NCI-H128 (cell line): ENCODE results near the gene PLEKHM1.
"Not testable (repeated sequence)": the region's sequence is repeated elsewhere in the genome, so short reads cannot be mapped to it uniquely, and the experiment has no call there.

Experiments used
- DNase-seq: peaks from one replicate; lab custom pipeline; 2025; ENCODE audit not compliant: unreplicated experiment; lab: John Stamatoyannopoulos, UW

PLEKHM1 gene

DNA sequence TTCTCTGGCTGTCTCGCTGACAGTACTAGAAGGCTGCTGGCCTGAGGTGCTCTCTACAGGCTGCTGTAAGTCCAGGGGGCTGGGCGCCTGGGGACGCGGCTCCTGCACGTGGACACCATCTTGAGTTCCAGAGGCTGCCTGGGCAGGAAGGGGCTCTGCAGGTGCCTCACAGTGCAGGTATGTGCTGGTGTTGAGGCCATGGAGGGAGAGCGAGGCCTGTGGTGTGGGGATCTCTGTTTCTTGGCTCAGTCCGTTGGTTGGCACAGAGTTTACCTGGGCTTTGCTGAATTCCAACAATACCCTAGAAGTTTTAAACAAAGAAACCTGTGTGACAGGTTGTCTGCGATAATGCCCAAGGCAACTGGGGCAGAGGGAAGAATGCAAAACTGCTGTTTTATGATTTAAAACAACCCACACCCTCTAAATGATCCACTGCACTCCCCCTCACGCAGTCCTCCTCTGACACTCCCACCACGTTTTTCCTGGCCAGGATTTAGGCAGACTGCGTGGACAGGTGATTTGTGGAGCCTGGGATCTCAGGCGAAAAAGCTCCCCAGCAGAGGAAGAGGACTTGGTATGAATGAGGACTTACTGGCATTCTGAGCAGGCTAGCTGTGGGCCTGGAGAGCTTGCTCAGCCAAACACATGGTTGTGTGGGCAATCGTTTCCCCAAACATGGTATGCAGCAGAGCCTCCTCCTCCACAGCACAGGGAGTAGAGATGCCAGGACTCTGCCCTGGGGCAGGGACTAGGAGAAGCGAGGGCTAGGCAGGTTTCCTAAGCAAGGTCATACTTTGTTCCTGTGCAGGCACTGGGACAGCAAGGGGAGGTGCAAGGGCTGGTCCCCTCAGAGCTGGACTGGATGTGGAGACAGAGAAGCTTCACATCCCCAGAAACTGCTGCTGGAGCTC, 22.0 kb downstream of the PLEKHM1 start:
- DNase-seq = not testable (repeated sequence)

DNA sequence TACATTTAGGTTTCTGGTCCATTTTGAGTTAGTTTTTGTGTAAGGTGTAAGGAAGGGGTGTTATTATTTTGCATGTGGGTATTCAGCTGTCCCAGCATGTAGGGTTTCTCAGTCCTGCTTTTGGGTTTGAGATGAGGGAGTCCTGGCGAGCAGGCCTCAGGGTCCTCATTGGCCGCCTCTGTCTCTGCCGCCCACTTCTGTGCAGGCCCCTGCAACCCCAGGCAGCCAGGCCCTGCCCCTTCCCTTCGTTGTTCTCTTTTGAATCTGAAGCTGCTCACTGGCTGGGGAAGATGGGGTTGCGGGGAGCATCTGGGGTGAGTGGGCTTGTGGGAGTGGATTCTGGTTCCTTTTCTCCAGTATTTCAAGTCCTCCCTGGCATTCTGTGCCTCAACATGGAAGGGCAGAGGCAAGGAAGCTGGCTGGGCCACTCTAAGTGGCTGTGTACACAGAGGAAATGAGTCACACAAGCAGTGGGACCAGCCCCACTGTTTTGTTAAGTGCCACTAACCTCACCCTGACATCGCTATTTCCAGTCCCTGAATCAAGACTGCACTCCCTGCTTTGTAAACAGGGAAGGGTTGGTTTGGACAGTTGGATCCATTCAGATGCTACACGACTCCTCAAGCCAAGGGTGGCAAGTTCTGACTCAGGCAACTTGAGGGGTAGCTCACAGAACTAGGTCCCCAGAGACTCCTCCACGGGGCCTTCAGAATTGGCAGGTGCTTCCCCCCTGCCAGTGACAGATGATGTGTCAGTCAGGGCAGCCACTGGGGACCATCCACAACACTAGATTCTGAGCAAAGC, 28.8 kb downstream of the PLEKHM1 start:
- DNase-seq = not testable (repeated sequence)

DNA sequence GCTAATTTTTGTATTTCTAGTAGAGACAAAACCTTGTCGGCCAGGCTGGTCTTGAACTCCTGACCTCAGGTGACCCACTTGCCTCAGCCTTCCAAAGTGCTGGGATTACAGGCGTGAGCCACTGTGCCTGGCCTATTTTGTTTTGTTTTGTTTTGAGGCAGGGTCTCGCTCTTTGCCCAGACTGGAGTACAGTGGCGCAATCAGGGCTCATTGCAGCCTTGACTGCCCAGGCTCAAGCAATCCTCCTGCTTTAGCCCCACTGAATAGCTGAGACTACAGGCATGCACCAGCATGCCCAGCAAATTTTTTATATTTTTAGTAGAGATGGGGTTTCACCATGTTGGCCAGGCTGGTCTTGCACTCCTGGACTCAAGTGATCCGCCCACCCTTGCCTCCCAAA, 30.1 kb downstream of the PLEKHM1 start:
- DNase-seq = not testable (repeated sequence)

DNA sequence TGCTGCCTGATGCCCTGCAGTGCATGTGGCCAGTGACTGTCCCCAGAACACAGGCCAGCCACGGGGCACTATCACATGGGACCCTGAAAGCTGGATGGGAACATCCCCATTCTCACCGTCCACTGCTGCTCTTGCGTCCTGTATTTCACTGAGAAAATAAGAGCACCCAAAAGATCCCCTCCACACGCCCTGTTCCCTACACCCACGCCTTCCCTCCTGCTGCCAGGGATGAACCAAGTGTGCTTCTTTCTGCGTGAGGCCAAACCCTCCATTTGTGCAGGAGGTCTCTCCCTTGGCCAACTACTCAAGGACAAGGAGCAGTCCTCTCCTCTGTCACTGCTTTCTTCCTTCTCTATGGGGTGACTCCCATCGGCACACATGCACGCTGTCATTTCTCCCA, 36.2 kb downstream of the PLEKHM1 start:
- DNase-seq = not testable (repeated sequence)

DNA sequence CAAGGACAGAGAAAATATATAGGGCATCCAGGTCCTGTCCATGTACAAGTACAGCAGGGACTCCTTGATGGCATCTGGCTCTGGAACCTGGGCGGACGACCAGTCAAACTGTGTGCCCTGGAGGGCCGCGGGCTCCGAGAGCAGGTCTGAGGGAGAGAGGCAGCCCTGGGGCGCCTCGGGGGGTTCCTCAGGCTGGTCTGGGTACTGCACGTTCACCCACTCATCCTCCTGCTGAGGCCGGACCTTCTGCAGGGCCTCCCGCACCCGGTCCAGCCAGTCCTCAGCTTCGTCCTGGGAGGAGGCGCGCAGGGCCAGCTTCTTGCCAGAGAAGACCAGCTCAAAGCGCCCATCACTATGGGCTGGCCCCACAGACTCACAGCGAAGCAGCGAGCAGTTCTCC, 36.8 kb downstream of the PLEKHM1 start:
- not testable (repeated sequence) for DNase-seq

DNA sequence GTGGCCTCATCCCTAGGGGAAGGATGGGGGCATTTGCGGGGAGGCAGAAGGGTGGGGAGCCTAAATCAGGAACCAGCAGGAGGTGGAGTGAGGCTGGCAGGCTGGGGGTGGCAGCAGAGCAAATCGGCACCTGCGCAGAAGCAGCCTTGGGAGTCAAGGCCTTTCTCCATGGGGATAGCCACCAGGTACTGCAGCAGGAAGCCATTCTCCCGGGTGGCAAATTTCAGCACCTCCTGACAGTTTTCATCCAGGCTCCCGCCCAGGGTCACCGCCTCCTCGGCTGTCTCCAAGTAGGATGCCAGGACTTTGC, 37.3 kb downstream of the PLEKHM1 start:
- DNase-seq = not testable (repeated sequence)

DNA sequence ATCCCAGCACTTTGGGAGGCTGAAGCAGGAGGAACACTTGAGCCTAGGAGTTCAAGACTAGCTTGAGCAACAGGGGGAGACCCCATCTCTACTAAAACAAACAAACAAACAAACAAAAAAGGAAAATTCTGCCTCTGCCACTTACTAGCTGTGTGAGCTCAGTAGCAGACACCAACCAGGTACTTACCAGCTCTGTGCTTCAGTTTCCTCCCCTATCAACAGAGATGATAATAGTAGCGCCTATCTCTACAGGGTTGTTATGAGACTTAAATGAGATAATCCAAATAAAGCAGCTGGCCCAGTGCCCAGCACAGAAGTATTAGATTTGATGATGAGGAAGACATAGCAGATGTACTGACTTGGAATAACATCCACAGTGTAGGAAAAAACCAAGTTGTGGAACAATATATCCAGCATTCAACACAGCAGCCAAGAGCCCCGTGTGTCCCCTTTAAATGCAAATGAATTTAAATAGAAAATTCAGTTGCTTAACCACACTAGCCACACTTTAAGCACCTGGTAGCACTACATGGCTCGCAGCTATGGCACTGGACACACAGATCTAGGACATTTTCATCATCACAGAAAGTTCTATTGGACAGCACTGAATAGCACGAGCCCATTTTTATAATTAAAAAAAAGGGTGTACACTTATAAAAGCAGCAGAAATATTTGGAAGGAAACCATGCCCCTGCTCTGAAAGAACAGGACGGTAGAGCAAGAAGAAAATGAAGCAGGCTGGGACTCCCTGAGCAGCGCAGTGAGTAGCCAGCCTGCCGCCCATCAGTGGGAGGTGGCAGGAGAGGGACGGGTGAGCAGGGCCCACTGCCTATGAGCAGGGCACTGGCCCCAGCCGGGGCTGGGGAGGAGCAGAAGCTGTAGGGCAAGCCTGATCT, 37.9 kb downstream of the PLEKHM1 start:
- not testable (repeated sequence) for DNase-seq

DNA sequence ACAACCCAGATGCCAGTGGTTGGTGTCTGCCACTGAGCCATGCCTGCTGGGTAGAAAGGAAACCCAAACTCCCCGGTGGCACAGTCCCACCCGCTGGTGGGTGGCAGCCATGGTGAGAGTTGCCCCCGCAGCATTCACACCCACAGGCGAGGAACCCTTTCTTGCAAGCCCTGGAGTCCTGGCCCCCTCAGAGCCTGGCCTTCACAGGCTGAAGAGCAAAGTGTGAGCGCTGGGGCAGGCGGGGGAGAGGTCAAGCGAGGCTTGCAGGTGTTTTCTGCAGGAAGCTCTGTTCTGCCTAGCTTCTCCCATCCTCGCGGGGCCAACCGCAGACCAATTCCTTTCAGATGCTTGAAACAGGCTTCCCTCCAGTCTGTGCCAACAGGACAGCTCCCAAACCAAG, 38.9 kb downstream of the PLEKHM1 start:
- DNase-seq = not testable (repeated sequence)

DNA sequence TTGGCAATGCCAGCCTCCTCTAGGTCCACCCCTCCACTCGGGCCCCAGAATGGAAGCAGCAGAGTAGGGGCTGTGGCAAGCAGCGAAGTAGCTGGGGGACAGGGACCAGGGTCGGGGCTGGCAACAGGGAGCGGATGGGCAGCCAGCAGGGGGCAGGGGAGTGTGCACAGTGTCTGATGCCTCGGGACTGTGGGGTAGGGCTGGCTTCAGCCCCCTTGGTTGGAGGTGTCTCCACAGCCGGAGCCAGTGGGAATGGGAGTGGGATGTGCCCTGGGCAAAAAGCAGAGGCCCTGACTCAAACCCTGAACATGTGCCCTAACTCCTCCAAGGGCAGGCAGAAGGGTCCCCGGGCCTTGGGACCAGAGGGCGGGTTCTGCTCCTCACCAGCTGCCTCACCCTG, 39.4 kb downstream of the PLEKHM1 start:
- DNase-seq = no peak

DNA sequence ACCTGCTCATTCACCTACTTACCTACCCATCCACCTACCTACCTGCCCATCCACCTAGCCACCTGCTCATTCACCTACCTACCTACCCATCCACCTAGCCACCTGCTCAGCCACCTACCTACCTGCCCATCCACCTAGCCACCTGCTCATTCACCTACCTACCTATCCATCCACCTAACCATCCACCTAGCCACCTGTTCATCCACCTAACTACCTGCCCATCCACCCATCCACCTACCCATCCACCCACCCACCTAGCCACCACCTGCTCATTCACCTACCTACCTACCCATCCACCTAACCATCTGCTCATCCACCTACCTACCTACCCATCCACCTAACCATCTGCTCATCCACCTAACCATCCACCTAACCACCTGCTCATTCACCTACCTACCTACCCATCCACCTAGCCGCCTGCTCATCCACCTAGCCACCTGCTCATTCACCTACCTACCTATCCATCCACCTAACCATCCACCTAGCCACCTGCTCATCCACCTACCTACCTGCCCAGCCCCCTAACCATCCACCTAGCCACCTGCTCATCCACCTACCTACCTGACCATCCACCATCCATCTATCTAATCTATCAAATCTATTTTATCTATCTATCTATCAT, 40.7 kb downstream of the PLEKHM1 start:
- DNase-seq = not testable (repeated sequence)

DNA sequence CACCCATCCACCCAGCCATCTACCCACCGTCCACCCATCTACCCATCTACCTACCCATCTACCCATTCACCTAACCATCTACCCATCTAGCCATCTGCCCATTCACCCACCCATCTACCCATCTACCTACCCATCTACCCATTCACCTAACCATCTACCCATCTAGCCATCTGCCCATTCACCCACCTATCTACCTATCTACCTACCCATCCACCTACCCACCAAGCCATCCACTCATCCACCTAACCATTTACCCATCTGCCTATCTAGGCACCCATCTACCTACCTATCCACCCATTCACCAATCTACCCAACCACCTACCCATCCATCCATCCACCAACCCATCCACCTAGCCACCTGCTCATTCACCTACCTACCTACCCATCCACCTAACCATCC, 41.3 kb downstream of the PLEKHM1 start:
- DNase-seq = not testable (repeated sequence)

DNA sequence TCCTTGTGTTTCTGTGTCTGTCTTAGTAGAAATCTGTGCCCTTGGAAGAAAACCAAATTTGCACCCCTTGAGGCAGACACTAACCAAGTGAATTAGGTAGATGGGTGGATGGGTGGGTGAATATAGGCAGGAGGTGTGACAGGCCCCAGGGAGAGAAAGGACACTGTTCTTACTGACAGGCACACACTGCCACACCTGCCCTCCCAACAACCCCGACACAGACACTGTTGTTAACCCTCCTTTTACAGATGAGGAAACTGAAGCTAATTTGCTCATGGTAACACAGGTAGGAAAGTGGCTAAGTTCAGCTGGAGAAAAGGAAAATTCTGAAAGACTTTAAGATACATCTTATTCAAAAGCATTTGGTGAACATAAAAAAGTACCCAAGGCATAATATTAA, 42.0 kb downstream of the PLEKHM1 start:
- DNase-seq = not testable (repeated sequence)

DNA sequence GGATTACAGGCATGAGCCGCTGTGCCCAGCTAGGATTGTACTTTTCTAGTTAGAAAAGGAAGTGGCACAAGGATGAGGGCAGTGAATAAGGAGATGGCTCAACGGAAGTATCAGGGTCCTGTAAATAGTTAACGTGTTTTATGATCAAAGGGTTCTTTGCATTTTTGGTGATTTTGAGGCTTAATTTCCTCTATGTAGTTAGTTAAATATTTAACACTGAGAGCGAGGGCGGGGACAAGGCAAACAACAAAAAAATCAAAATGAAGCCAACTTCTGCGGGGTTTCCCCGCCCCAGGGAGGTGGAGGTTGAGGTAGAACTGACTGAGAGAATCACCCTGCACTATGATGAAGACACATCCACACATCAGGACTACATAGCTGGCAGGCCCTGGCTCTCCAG, 42.5 kb downstream of the PLEKHM1 start:
- DNase-seq = not testable (repeated sequence)

DNA sequence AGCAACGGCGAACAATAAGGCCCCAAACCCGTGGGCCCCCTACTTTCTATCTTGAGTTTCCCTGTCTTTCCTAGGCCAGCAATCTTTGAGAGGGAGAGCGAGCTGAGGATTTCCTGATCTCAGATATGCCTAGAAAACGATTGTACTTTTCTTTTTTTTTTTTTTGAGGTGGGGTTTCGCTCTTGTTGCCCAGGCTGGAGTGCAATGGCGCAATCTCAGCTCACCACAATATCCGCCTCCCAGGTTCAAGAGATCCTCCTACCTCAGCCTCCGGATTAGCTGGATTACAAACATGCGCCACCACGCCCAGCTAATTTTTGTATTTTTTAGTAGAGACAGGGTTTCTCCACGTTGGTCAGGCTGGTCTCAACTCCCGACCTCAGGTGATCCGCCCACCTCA, 42.9 kb downstream of the PLEKHM1 start:
- not testable (repeated sequence) for DNase-seq

DNA sequence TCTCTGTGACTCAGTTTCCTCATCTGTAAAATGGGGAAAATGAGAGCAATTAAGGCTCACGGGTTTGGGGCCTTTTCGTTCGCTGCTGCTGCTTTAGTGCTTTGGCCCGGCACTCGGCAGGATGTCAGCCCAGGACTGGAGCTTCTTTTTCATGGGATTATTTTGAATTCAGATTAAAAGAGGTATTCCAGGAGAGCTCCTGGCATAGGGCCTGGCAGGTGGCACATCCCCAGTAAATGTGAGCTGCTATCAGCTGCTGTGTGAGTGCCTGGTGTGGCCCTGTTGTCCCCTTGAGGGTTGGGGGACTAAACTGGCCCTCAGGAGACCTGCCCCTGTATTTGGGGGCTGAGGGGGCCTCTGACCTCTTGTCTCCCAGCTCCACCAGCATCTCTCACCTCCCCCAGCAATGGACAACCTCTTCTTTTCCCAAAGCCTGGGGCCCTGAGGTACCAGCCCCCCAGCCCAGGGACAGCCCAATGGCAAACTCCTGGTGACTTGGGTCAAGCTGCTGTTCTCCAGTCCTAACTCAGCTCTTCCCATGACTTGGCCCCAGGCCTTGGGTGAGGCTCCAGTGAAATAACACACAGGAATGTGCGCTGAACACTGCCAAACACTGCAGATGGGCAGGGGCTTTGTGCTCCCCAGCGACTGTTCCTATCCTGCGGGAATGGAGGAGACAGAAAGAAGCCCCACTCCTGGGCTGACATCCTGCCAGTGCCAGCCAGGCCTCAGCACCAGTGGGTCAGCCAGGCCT, 43.5 kb downstream of the PLEKHM1 start:
- DNase-seq = not testable (repeated sequence)

DNA sequence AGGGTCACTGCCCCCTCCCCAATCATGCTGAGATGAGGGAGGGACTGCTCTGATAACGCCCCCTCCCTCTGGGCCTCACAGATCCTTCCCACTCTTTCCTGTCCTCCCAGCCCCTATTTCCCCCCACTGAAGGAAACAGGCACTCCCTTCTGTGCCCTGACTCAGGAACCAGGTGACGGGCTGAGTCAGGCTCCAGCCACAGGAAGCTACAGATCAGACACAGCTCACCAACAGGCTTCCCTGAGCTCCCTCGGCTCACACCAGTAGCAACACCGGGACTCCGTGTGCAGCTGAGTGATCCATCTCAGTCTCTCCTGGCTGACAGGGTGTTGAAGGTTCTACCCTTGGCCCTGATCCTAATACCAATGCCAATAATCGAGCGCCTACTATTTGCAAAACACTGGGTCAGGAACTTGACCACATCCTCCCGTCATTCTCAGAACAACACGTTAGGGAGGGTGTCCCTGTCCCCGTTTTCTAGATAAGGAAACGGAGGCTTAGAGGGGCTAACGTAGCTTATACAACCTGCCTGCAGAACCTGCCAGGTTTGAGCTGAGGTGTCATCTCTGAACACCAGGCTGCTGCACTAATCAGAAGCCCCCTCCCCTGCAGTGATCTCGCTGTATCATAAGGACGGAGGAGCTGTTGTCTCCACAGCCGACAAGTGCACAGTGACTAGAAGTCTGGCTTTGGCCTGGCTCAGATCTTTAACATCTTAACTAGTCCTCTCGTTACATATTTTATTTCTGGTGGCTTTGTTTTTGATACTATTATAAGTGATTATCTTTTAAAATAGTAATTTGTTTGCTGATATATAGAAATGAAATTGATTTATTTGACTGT, 44.4 kb downstream of the PLEKHM1 start:
- DNase-seq = not testable (repeated sequence)

DNA sequence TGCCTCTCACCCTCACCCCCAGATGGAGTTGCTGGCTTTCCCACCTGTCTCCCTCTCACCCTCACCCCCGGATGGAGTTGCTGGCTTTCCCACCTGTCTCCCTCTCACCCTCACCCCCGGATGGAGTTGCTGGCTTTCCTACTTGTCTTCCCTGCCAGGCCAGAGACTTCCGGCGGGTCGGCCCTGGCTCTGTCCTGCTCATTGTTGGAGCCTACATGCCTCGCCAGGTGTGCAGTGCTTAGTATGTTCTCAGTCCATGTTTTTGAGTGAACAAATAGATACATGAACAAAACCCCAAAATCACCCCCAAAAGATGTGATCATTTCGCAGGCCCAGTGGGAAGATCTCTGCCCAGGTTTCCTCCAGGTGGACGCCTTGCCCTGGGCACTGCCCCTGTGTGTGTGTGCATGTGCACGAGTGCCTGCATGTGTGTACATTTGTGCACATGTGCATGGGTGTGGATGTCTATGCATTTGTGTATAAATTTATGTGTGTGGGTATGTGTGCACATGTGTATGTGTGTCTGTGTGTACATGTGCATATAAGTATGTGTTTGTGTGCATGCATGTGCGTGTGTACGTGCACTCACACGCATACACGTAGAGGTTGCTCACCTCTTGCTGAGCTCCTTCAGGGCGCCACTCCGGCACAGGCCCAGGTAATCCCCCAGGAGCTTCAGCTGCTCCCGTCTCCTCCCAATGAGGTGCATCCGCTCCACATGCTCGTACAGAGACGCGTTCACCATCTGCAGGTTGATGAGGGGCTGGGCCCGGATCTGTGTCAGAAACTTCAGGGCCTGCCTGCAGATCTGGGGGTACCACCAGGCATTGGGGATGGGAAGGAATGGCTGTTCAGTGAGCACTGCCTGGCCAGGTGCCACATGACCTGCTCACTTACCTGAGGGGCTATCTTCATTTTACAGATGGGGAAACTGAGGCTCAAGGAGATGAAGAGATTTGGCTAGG, 45.4 kb downstream of the PLEKHM1 start:
- DNase-seq = not testable (repeated sequence)

DNA sequence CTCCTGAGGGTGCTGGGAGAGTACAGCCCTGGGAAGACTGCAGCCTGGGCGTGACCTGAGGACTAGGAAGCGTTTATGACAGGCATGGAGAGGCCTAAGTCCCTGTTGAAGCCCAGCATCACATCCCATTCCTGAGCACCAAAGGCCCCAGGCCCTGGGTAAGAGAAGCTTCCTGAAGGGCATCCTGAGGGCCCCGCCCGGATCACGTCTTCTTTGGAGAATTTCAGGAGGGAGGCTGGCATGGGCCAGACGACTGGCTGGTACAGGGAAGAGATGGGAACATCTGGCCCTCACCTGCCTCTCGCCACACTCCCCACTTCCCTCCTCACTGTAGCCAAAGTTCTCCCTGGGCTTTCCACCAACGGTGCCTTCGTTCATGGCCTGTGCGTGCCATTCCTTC, 46.2 kb downstream of the PLEKHM1 start:
- DNase-seq = not testable (repeated sequence)
